ENCODE measurements around the gene DOCK11. TPM values are rescaled to one million over a fixed set of nuclear protein-coding genes. Genes with fewer than 3 reads are reported as not detected.

DOCK11 gene
- total RNA-seq, 2 donors from 2014 or later = 4.9 to 15.8 TPM

DNA sequence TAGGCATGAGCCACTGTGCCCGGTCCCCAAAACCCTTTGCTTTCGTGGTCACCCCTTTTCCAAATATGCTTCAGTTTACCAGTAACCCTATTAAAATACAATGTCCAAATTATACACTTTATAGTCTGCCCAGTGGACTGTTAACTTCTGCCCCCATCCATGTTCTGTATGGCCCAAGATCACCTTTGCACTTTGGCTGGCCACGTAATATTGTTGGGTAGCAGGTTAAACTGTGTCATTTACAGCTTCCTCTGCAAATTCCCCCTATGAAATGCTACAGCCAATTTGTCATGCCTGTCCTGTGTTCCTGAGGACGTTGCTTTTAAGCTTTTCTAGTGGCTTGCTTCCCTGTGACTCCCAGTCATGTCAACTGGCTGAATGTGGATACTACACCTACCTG, 130.7 kb downstream of the DOCK11 start:
- DNase-seq = no peak
- WGBS, 2 donors = 60 to 66% methylated on average over 2 to 4 of the region's 4 CpGs
- H3K9me3 ChIP-seq = no peaks in the 10 kb centered on the region
- no peak overlapping the region for H3K27ac ChIP-seq
- H3K27me3 ChIP-seq = no peaks in the 10 kb centered on the region
- H3K36me3 ChIP-seq (replicated peaks in 1 of 2; ENCODE audit: insufficient read depth in 1 of 2, low read depth in 2 of 2) = no peaks in the 10 kb centered on the region
- TF ChIP-seq POLR2A (IDR thresholded peaks at IDR 0.05) = no peak
- TF ChIP-seq, protein P1, sequence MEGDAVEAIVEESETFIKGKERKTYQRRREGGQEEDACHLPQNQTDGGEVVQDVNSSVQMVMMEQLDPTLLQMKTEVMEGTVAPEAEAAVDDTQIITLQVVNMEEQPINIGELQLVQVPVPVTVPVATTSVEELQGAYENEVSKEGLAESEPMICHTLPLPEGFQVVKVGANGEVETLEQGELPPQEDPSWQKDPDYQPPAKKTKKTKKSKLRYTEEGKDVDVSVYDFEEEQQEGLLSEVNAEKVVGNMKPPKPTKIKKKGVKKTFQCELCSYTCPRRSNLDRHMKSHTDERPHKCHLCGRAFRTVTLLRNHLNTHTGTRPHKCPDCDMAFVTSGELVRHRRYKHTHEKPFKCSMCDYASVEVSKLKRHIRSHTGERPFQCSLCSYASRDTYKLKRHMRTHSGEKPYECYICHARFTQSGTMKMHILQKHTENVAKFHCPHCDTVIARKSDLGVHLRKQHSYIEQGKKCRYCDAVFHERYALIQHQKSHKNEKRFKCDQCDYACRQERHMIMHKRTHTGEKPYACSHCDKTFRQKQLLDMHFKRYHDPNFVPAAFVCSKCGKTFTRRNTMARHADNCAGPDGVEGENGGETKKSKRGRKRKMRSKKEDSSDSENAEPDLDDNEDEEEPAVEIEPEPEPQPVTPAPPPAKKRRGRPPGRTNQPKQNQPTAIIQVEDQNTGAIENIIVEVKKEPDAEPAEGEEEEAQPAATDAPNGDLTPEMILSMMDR (IDR thresholded peaks at IDR 0.05) = no peak
- H3K4me1 ChIP-seq = no peaks in the 10 kb centered on the region
- intact Hi-C loops (cut with DNase I) = no loop called here
- no peak for ATAC-seq
- no peak overlapping the region for H3K4me3 ChIP-seq

DNA sequence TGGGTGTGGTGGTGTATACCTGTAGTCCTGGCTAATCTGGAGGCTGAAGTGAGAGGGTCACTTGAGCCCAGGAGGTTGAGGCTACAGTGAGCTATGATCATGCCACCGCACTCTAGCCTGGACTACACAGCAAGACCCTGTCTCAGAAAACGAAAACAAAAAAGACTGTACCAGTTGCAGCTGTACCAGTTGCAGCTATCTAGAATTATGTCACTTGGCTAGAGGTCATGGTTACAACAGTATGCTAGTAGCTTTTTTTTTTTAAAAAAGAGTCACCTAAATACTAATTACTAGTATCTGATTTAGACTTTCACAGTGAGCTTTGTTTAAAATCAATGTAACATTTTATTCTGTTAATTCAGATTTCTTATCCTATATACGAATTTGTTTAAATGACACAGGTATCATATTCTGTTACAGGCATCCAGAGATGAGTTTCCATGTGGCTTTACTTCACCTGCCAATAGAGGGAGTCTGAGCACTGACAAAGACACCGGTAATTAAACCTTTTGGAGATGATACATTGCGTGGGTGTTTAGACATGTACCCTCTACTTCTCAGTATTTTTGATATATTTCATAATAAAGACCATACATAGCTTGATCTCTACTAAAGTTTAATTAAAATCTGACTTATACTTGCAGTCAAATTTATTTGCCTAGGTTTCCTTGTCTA, 131.6 kb downstream of the DOCK11 start:
- no peaks in the 10 kb centered on the region for H3K4me1 ChIP-seq
- 35 to 37% methylated on average over 5 of the region's 5 CpGs for WGBS, 2 donors

DNA sequence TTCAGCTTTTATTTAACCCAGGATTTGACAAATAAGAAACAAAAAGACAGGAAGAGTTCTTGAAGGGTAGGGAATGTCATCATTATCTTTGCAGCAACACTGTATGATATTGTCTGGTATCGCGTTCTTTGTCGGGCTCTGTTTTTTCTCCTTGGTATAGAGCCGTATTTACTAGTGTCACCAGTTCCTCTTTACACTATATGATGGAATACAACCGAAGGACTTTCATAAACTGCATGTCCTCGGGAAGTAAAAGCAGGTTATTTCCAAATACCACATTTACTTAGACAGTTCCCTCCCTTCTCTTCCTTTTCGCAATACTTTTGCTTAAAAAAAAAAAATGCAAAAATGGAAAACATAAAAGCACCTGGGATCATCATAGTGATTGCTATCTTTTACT, 135.2 kb downstream of the DOCK11 start:
- intact Hi-C loops (cut with DNase I) = no loop called here
- H3K36me3 ChIP-seq (replicated peaks in 1 of 2; ENCODE audit: insufficient read depth in 1 of 2, low read depth in 2 of 2) = no peaks in the 10 kb centered on the region

More for the DNA sequence above, 131.6 kb downstream of the DOCK11 start:
- Histone ChIP-seq H3K27ac (no peak overlapping the region), H3K27me3 (no peaks in the 10 kb centered on the region), H3K9me3 (no peaks in the 10 kb centered on the region), H3K4me3 (no peak overlapping the region), H3K36me3 (replicated peaks in 1 of 2; ENCODE audit: insufficient read depth in 1 of 2, low read depth in 2 of 2) (no peaks in the 10 kb centered on the region)
- ATAC-seq = no peak
- DNase-seq = no peak
- intact Hi-C loops (cut with DNase I) = no loop called here
- no peak for TF ChIP-seq POLR2A (IDR thresholded peaks at IDR 0.05)
- TF ChIP-seq, protein P1 (IDR thresholded peaks at IDR 0.05) = peak in 4 of 7 experiments; percentile 9 to 34 (median 20)

DNA sequence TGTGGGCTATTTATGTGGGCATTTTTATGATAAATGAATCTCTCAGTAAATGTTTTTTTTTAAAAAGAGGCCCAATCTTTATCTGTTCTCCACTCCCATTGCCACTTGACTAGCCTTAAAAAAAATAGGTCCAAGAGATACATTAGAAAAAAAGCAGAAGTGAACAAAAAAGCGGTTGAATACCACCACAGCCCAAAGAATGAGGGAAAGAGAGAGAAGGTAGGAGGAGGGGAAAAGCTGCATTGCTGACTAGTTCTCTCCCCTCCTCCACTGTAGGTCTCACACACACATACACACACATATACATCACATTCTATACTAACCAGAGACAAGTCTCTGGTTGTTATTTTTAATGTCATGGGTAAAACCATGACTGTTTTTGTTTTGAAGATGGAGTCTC, 136.0 kb downstream of the DOCK11 start:
- 75 to 100% methylated on average over 1 of the region's 1 CpG for WGBS, 2 donors
- no peak overlapping the region for H3K27ac ChIP-seq
- H3K9me3 ChIP-seq = no peaks in the 10 kb centered on the region
- DNase-seq (no peak), ATAC-seq (no peak)
- H3K27me3 ChIP-seq = no peaks in the 10 kb centered on the region
- TF ChIP-seq, protein P1 (IDR thresholded peaks at IDR 0.05) = no peak
- no peak for TF ChIP-seq POLR2A (IDR thresholded peaks at IDR 0.05)
- H3K4me3 ChIP-seq = no peak overlapping the region
- intact Hi-C loops (cut with DNase I) = no loop called here
- H3K4me1 ChIP-seq = no peaks in the 10 kb centered on the region
- H3K36me3 ChIP-seq (replicated peaks in 1 of 2; ENCODE audit: insufficient read depth in 1 of 2, low read depth in 2 of 2) = no peaks in the 10 kb centered on the region

More for the DNA sequence above, 135.2 kb downstream of the DOCK11 start:
- no peak overlapping the region for H3K27ac ChIP-seq
- WGBS, 2 donors = 62 to 78% methylated on average over 7 of the region's 7 CpGs
- H3K9me3 ChIP-seq = no peaks in the 10 kb centered on the region
- H3K4me3 ChIP-seq = no peak overlapping the region
- no peak for ATAC-seq
- TF ChIP-seq POLR2A (IDR thresholded peaks at IDR 0.05) = no peak
- TF ChIP-seq, protein P1 (IDR thresholded peaks at IDR 0.05) = no peak
- H3K4me1 ChIP-seq = no peaks in the 10 kb centered on the region
- no peaks in the 10 kb centered on the region for H3K27me3 ChIP-seq
- no peak for DNase-seq

DNA sequence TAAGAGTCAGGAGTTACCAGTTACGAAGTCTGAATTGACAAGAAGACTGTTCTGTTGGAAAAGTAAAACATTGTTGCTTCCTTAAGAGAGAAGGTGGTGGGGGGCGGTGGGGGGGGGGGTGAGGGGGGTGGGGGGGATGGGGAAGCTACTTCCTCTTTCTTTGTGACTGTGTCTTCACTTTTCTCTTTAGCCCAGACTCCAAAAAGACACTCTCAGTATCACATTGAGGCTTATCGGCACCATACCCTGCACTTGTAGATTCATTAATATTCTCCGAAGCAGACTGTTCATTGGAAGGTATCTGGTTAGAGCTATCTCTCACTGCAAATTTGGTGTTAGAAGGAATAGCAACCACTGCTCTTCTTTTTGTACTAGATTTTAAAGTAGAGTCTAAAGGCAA, 137.2 kb downstream of the DOCK11 start:
- Histone ChIP-seq H3K27me3 (no peaks in the 10 kb centered on the region), H3K27ac (no peak overlapping the region), H3K9me3 (no peaks in the 10 kb centered on the region), H3K4me3 (no peak overlapping the region), H3K4me1 (no peaks in the 10 kb centered on the region), H3K36me3 (replicated peaks in 1 of 2; ENCODE audit: insufficient read depth in 1 of 2, low read depth in 2 of 2) (no peaks in the 10 kb centered on the region)
- intact Hi-C loops (cut with DNase I) = no loop called here
- WGBS, 2 donors = 68 to 79% methylated on average over 3 to 4 of the region's 4 CpGs
- ATAC-seq (no peak), DNase-seq (no peak)
- no peak for TF ChIP-seq POLR2A (IDR thresholded peaks at IDR 0.05)
- TF ChIP-seq, protein P1 (IDR thresholded peaks at IDR 0.05) = no peak

Measured in body of pancreas (tissue), 4 donors.